Fibroblast of the aortic adventitia (primary cell): ENCODE results near the gene MVB12B. TPM values are rescaled to one million over a fixed set of nuclear protein-coding genes. Genes with fewer than 3 reads are reported as not detected.
"Not testable (repeated sequence)": the region's sequence is repeated elsewhere in the genome, so short reads cannot be mapped to it uniquely, and the experiment has no call there.

Source experiments
- DNase-seq: peaks from one replicate; pipeline ENCODE4 v3.0.0-alpha.2; 2010; ENCODE audit warnings: low read depth
- H3K4me3 ChIP-seq: 2 replicates; pipeline ENCODE4 v1.5.1; 2011; ENCODE audit warnings: low read depth, mild to moderate bottlenecking, control low read depth, low read length, moderate library complexity
- CTCF ChIP-seq: IDR thresholded peaks from 2 replicates; pipeline ENCODE4 v1.5.1; 2011; ENCODE audit warnings: mild to moderate bottlenecking, low read length, control low read depth, inconsistent platforms; ENCODE audit not compliant: insufficient read depth
- small RNA-seq: library from RNA; depleted of rRNA; stranded (forward); fragments of <200 nt; gene quantifications from one replicate; pipeline ENCODE3, GENCODE V24; 2012
- total RNA-seq: library from RNA; depleted of rRNA; stranded (reverse); fragments of >200 nt; gene quantifications from 2 replicates; pipeline ENCODE4 v1.2.3, GENCODE V29; 2012; ENCODE audit warnings: low replicate concordance

MVB12B gene
- total RNA-seq, 1 donor: 3.5 TPM

GRCh38 chr9:126548312-126548711 lies 221.7 kb downstream of the MVB12B start:
- DNase-seq: no peak
- H3K4me3 ChIP-seq: no peak overlapping the region
- TF ChIP-seq CTCF: no peak

- no peak for DNase-seq
- no peak overlapping the region for H3K4me3 ChIP-seq
- TF ChIP-seq CTCF: no peak
Measured at GRCh38 chr9:126549246-126550006, 222.8 kb downstream of the MVB12B start.

- no peak overlapping the region for H3K4me3 ChIP-seq
- no peak for TF ChIP-seq CTCF
- DNase-seq: no peak
Measured at GRCh38 chr9:126550891-126551351, 224.3 kb downstream of the MVB12B start.

- no peak for DNase-seq
Measured at GRCh38 chr9:126551812-126552211, 225.2 kb downstream of the MVB12B start.

GRCh38 chr9:126554292-126554691 lies 227.7 kb downstream of the MVB12B start:
- no peak for DNase-seq
- no peak for TF ChIP-seq CTCF
- H3K4me3 ChIP-seq: no peak overlapping the region

More at GRCh38 chr9:126551812-126552211, 225.2 kb downstream of the MVB12B start:
- no peak overlapping the region for H3K4me3 ChIP-seq
- no peak for TF ChIP-seq CTCF

GRCh38 chr9:126555421-126555820 lies 228.8 kb downstream of the MVB12B start:
- H3K4me3 ChIP-seq, DNase-seq: not testable (repeated sequence)

Small RNAs within 50 kb of the gene (small RNA-seq; reads per million reads assigned to genes)
- not detected for gene RF00108
